Measurements from ENCODE around the gene RARB.

RARB gene

DNA sequence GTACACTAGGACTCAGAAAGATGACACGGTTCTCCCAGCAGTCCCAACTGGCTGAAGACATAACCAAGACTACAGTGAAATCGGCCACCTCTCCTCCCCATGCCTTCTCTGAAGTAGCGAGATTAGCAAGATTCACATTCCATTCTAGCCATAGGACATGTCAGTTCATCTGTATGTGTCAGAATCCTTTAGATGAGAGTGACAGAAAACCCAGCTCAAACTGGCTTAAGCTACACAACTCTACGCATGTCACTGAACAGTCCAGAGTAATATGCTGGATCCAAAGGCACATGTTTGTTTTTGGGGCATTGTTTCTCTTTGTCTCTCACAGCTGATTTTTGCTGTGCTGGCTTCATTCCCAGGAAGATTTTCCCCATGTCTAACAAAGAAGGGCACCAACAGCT, 75.8 kb downstream of the RARB start:
- no peak for DNase-seq (ENCODE audit: low read depth in 1 of 2, low spot score in 1 of 2)

DNA sequence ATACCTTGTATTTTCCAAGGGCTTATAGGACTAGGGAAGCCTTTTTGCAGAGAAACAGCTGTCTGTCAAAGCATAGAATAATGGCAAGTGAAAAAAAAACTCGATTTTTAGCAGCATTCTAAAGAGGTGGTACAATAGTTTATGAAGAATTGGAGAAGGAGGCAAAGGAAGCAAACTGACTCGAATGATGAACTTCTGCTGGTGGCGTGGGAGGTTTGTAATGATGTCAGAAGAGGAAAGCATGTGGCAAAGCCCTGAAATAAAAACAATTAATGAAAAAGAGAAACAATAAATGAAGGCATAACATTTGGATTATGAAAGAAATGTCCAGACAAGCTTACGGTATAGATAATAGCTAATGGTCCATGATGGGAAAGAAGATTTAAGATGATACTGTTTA, 77.5 kb downstream of the RARB start:
- DNase-seq (ENCODE audit: low read depth in 1 of 2, low spot score in 1 of 2): no peak

DNA sequence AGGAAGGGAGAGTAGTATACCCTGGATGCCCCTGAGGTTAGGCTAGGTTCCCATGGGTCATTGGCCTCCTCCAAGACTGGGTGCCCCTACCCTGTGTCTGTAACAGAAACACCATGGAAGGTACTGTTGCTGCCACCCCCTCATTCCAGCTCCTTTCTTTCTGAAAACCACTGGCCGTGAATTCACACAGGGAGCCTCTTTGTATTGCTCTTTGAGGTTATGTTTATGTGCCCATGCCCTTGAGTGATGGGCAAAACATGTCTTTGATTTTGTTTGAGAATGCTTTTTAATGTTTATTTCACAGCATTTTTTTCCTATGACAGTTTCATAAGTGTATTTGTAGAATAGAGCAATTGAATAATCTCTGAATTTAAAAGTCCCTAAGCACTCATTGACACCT, 79.7 kb downstream of the RARB start:
- DNase-seq (ENCODE audit: low read depth in 1 of 2, low spot score in 1 of 2): no peak

DNA sequence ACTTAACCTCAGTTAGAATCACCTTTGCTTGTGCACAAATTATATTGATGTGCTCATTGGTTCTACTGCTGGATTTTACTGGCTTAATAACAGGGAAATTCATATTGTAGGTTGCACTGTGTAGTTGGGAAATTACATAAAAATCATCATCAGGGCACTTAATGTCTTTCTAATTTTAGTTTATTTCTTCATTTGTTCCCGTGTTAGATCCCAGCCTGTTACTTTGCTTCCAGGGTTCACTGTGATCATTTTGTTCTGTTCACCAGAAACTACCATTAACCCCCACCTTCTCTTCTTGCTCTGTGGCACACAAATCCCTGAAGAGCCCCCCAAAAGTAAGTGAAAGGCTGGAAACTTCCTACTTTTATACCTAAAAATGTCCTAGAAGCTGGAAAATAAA, 80.4 kb downstream of the RARB start:
- DNase-seq (ENCODE audit: low read depth in 1 of 2, low spot score in 1 of 2): no peak

DNA sequence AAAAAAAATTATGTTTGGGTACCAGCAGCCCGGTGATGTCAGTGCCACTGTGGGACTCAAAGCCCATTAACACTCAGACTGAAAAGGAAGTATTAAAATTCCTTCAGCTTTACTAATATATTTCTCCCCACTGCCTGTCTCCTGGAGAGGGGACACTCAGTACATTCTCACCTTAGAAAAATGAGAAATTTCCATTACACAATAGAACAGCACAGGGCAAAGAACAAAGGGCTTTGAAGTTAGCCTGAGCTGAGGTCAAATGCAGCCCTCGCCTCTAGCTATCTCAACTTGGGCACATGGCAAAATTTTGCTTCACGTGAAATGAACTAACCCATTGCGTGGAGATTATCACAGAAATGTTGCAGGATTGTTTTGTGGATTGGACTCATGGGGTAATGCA, 80.8 kb downstream of the RARB start:
- DNase-seq (ENCODE audit: low read depth in 1 of 2, low spot score in 1 of 2): no peak

DNA sequence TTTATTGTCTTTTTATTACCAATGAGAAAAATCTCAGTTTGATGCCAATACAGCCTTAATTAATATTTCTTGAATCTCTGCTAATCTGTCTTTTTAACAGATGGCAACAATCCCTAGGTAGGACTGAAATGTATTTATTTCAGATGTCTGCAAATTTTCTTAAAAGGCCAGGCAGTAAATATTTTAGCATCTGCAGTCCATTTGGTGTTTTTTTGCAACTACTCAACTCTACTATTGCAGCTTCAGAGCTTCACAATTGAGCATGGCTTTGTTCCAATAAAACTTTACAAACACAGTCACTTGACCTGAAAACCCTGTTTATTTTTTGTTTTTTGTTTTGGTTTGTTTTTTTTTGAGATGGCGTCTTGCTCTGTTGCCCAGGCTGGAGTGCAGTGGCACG, 82.7 kb downstream of the RARB start:
- no peak for DNase-seq (ENCODE audit: low read depth in 1 of 2, low spot score in 1 of 2)

DNA sequence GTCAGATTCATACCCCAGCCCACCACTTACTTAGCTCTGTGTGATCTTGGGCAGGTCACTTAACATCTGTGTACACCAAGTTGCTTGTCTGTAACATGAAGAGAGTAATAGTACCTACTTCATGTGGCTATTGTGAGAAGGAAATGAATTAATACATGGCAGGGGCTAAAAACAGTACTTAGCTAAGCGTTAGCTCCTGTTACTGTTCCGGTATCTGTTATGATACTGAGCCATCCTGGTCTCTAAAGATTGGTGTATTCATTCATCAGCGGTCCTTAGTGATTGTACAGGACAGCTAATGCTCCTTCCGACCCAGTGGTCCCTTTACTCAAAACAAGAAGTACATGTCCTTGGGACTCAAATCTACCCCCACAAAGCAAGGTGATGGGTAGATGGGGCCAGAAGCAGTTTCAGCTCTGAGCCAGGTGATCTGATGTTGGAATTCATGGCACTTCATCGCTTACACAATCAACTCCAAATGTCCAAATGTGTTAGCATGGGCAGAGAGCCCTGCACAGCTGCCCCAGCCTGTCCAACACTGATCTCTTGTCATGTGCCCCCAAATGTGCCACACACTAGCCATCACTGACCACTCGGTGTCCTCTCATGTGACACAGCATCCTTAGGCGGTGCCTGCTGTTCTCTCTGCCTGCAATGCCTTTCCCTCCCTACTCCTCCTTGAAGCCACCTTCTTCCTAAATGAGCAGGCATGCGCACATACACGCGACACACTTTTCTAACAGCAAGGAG, 84.1 kb downstream of the RARB start:
- DNase-seq (ENCODE audit: low read depth in 1 of 2, low spot score in 1 of 2): no peak

DNA sequence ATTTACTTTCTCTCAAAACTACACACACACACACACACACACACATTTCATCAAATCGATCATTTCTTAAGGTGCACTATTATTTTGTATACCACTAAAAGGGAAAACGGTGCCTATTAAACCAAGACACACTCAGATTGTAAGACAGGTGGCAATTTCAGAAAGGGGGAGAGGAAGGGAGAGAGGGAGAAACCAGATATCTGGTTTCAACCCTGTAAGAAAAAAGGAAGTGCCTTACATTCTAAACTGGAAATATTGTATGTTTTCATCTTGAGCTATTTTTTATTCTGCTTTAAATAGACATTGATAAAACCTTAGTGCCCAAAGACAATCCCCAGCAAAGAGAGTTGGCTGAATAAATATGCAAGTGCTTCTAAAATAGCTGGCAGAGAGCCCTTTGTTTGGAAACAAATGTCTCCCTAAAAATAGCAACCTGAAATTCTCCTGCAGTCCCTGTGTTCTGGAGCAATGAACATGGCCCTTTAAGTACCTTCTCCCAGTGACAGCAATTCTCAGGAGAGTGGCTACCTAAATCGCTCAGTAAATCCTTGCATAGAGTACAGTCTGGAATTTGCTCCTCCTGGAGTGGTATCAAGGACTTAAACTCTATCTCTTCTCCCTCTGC, 85.7 kb downstream of the RARB start:
- DNase-seq (ENCODE audit: low read depth in 1 of 2, low spot score in 1 of 2): no peak

DNA sequence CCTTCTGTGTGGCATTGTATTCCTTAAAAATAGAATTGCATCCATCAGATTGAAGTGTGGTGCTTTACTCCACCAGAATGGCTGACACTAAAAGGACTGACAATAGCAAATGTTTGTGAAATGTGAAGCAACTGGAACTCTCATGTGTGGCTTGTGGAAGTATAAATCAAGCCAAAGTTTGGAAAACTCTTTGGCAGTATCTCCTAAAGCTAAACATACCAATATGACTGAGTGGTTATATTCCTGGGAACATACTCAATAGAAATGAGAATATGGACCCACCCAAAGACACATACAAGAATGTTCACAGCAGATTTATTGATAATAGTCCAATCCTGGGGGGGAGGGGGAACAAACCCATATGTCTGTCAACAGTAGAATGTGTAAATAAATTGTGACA, 87.1 kb downstream of the RARB start:
- DNase-seq (ENCODE audit: low read depth in 1 of 2, low spot score in 1 of 2): no peak

DNA sequence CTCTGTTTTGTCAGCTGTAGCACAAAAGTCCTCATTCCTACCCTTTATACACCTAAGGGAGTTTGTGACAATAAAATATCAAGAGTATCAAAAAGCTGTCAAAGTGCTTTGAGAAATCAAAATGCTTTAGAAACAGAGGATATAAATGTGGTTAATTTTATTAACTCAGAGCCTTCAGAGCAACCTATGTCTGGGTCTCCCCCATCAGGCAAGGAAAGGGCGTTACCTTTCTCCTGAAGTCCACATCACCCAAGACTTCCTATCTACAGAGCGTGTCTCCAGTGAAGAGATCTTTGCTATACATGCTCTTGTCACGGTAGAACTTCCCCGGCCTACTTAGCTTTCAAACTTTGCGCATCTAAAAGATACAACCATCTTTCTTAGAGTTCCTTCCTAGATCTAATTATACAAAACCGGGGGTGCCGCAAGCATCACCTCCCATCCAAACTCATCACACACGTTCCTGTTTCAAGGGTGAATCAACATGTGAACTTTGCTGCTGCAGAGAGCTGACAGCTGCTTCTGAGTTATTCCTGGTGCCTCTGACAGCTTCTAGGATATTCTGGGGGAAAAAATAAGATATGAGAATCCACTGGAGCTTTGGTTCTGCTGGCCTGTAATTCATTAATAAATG, 93.0 kb downstream of the RARB start:
- no peak for DNase-seq (ENCODE audit: low read depth in 1 of 2, low spot score in 1 of 2)

DNA sequence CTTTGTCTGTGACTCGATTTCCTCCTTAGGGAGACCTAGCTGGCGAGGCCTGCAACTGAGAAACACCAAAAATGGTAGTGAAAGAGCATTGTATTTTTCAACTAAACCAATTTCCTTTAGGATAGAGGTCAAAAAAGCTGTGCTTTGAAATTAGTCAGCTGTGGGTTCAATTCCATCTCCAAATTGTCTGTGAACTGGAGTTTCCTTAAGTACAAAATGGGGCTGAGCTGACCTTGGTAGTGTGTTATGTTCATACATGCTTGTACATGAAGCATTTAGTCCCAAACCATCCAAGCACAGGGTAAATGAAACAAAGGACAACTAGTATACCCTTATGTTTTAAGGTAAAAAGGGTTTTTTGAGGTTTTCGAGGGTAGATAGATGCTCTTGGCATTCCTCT, 99.3 kb downstream of the RARB start:
- no peak for DNase-seq (ENCODE audit: low read depth in 1 of 2, low spot score in 1 of 2)

DNA sequence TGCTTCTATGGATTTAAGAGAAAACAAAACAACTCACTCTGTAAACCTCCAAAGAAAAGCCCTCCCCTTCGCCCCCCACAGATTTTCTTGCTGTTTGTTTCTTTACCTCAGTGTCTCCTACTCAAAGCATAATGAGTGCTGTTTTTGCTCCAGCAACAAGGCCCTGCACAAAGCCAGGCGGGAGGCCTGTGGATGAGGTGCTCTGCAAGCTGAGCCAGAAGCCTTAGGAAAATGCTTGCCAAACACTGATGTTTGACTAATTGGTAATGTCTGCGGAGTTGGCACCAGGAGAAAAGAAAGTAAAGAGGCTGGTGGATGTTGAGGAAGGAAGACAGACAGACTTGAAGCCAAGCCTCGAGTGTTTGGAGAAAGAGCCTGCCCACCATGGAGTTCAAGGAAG, 99.7 kb downstream of the RARB start:
- DNase-seq (ENCODE audit: low read depth in 1 of 2, low spot score in 1 of 2): no peak

DNA sequence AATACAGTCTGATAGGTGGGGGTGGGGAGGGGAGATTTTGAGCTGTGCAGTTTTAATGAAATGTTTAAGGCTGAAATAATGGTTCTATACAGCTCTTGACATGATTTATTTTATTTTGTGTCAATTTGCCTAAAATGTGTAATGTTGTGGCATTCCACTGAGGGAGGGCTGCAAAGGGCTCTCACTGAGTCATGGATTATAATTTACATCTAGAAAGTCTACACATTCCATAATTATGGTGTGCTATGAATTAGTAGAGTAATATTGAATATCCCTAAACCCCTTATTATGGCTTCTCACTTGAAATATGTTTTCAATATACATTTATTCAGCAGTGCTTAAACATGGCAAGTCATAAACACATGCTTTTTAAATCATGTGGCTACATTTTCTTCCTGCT, 103.9 kb downstream of the RARB start:
- no peak for DNase-seq (ENCODE audit: low read depth in 1 of 2, low spot score in 1 of 2)

DNA sequence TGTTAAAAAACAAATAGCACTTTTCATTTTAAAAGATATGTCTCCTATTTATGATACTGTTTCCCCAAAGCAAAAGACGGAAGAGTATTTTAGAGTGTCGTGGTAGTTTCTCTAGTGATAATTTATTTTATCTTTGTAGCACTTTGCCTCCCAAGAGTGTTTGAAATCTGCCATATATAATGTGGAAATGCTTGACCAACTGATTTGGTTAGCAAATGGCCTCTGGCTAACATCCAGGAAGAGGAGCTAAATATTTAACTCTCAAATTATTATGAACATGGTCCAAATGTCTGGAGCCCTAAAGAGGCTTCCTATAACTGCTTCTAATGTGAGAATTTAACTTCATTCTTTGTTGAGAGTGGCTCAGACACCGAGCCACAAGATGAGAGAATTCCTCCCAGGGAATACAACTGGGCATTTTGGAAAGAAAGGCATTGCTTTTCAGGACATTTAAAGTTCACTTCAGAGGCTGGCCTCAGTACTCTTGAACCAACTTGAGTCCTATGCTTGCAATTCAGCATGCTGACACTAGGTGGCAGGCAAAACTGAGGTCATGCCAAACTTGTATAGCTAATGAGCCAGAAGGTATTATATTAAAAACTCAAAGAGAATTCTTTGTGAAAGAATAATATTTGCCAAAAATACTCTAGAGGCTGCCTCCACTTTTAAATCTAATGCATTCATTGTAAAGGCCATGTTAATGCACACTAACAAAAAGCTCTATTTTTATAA, 104.5 kb downstream of the RARB start:
- no peak for DNase-seq (ENCODE audit: low read depth in 1 of 2, low spot score in 1 of 2)

DNA sequence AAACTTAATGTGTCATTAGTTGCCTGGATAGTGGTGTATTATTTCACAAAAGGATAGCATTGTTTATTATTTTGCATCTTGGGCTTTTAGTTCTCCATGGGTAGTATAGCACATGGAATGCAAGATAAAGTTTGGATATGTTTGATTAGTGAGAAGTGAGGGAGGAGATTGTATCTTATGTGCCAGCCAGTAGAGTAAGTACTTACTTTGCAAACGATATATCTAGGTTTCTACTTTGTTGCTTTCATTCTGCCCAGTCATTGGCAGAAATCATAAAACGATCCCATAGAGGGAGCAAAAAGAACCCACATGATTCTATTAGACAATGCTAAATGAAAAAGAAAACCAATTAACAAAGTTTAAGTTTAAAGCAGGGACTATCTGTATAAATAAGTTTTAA, 105.3 kb downstream of the RARB start:
- no peak for DNase-seq (ENCODE audit: low read depth in 1 of 2, low spot score in 1 of 2)

DNA sequence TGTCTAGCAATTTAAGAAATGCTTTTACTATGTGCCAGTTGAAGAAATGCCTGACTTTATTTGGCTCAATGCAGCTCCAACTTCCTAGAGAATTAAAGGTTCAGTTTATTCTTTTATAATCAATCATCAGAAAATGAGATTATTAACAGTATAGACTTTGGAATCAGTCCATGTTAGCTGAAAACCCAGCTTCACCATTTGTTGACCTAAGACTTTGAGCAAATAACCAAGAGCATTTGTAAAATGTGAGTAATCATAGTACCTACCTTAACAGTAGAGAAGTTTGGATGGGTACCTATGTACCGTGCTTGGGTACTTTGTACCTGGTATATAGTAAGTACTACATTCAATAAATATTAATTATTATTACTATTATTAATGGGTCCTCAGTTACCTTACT, 105.9 kb downstream of the RARB start:
- no peak for DNase-seq (ENCODE audit: low read depth in 1 of 2, low spot score in 1 of 2)

DNA sequence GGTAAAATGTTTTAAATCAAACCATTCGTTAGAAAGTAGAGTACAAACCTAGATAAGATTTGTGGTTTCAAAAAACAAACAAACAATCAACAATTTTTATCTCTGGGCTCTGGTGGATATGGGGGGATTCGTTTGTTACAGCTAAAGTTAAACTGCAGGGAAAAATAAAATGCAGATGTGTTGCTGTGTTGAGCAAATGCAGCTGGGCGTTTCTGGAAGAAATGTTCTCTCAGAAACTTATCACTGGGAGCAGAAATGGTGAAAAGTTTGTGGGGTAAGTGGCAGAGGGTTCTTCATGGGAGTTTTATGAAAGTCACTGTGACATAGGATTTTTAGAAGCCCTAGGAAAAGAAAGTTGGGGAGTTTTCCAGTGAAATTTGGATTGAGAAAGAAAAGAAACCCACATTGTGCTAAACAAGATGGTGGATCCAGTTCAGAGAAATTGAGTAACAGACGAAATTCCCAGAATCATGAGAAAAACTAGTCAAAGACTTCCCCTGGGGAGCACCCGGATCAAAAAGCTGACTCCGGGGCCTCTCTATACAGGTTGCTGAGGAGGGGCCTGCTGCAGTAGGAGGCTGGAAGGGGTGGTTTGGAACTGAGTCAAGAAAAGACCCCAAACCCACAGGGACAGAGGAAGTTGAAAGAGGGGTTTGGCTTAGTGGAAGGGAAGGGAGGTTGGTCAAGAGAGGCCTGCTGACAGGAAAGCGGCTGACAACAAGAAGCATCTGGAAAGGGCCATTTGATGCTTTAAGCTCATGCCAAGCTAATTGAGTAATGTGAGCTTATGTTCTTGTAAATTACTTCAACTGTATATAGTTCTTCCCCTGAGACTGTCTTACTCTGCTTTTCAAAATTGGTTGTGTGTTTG, 108.7 kb downstream of the RARB start:
- no peak for DNase-seq (ENCODE audit: low read depth in 1 of 2, low spot score in 1 of 2)

DNA sequence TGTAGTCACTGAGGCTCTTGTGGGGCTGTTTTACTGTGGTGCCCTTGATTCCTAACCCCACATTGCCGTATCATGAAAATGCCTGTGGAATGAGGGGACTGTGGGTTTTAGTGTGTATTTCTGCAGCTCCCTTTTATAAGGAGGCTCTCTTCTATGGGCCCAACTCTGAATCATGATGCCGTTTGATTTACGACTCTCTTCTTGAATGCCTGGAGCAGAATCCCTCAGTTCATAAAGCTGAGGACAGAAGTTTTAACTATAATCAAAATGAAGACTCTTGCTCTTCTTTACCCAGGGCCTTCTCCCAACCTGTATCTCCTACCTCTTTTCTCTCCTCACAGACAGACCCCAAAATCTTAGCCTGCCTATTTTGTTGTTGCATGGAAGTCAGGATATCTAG, 109.5 kb downstream of the RARB start:
- no peak for DNase-seq (ENCODE audit: low read depth in 1 of 2, low spot score in 1 of 2)

DNA sequence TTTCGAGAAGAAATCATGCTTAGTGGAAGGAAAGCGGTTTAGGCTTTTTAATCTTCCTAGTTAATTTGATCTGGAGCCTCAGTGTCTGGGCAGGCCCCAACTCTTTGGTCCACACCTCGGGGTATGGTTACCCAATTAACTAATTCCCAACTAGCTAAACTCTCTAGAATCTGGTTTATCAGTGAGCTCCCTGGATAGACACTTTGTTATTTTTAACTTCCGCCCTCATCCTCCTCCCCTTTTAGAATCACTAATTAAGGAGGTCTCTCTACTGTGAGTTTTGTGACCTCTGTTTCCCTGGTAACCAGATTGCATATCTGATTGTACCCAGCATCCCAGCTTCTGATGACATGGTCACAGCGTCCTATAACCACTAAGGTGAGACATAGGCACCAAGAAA, 112.2 kb downstream of the RARB start:
- DNase-seq (ENCODE audit: low read depth in 1 of 2, low spot score in 1 of 2): no peak

DNA sequence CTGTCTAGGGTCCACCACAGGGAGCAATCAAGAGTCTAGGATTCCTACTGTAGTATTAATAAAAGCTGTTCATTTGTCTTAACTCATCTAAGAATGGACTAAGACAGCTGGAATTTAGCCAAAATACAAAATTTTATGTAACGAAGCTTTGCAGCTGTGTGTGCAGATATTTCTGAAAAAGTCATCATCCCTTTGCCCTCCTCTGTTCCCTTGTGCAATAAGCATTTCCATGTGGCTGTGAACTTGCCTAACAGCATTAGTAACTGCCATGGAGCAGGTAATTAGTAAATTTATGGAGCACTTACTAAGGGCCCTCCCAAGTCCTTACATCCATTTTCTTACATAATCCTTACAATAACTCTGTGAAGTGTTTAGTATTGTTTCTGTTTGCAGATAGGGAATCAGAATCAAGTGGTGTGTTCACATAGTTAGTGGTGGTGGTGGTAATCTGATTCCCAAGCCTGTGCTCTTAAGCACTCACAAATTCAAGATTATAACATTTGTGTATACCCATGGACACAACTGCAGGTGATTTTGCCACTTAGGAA, 114.5 kb downstream of the RARB start:
- DNase-seq (ENCODE audit: low read depth in 1 of 2, low spot score in 1 of 2): no peak

DNA sequence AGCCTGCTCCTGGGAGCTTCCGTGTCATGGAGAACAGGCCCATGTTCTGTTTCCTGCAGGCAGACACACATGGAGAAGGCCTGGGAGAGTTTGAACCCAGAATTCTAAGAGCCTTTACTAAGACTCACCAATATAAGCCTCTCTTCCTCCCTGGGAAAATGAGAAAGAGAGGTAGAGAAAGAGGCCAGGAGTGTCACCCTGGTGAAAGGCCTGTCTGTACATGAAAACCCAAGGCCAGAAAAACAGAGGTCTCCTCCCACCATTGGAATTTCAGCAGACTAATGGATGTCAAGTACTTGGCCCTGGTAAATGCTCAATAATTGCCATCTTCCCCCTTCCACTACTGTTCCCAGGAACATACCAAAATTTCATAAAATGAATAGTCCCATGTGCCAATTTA, 119.0 kb downstream of the RARB start:
- no peak for DNase-seq (ENCODE audit: low read depth in 1 of 2, low spot score in 1 of 2)

All from activated CD4-positive, alpha-beta T cell treated with anti-CD3 and anti-CD28 coated beads, Interleukin-2, amount 50 U/mL, for 24 hours (primary cell).